Prostate gland (tissue), 2 donors: Measurements from ENCODE around the gene FGG. TPM values are rescaled to one million over a fixed set of nuclear protein-coding genes. Genes with fewer than 3 reads are reported as not detected.

Source experiments
- DNase-seq: peaks from one replicate; pipeline ENCODE4 v3.0.0-alpha.2; 2019; ENCODE audit warnings: low spot score
- H3K27ac ChIP-seq, 2 donors: fragments of 200-600 bp; sonication (generic); 2 replicates each; pipeline ENCODE4 v1.5.1; 2017 to 2019
- H3K27me3 ChIP-seq: fragments of 200-600 bp; sonication (generic); replicated peaks from 2 replicates; pipeline ENCODE4 v1.5.1; 2019; ENCODE audit not compliant: insufficient read depth
- H3K36me3 ChIP-seq, 2 donors: fragments of 200-600 bp; sonication (generic); 1 replicate in 1 of 2; 2 replicates in 1 of 2; pipeline versions ENCODE4 v1.5.1 to v1.8.1; 2017 to 2019
- H3K4me1 ChIP-seq: fragments of 200-600 bp; sonication (generic); replicated peaks from 2 replicates; pipeline ENCODE4 v1.5.1; 2019
- H3K4me3 ChIP-seq, 2 donors: fragments of 200-600 bp; sonication (generic); 2 replicates each; pipeline ENCODE4 v1.5.1; 2017 to 2019
- H3K9me3 ChIP-seq: fragments of 200-600 bp; sonication (generic); 2 replicates; pipeline ENCODE4 v1.5.1; 2017
- POLR2A ChIP-seq: fragments of 450-650 bp; IDR thresholded peaks from one replicate; pipeline ENCODE4 v1.6.1; 2016; ENCODE audit warnings: antibody characterized with exemption, mild to moderate bottlenecking
- POLR2AphosphoS5 ChIP-seq: sonication (generic); formaldehyde crosslinking; IDR thresholded peaks from one replicate; pipeline ENCODE4 v1.6.1; 2017; ENCODE audit warnings: antibody characterized with exemption
- WGBS: methylation state at CpG from one replicate; pipeline ENCODE4 v1.1.5; 2018; 5-methylcytosine and 5-hydroxymethylcytosine counted together
- intact Hi-C: fragments of 100-400 bp; cut with DNase I; formaldehyde crosslinking; loops from one replicate; pipeline ENCODE4 v1.14.2; 2022
- total RNA-seq, 2 donors: library from RNA; depleted of rRNA; stranded (reverse); fragments of >200 nt; gene quantifications; one replicate each; pipeline ENCODE4 v1.1.0, GENCODE V29; 2016
- TF ChIP-seq, protein P1 (sequence below), 4 experiments: fragments of 200-600 bp in 2 of 4; fragments of 450-650 bp in 2 of 4; sonication (generic) in 2 of 4; IDR thresholded peaks; 1 replicate in 3 of 4; 2 replicates in 1 of 4; pipeline ENCODE4 v1.5.1; 2016 to 2019; ENCODE audit warnings: antibody characterized with exemption in 4 of 4, mild to moderate bottlenecking in 2 of 4, moderate library complexity in 2 of 4

The FGG gene
- total RNA-seq, 2 donors from 2014 or later: not detected

GRCh38 chr4:154608361-154609252, 3.8 kb downstream of the FGG start:
- WGBS: 88% methylated on average over 3 of the region's 3 CpGs
- H3K36me3 ChIP-seq: no peaks in the 10 kb centered on the region
- TF ChIP-seq, protein P1, sequence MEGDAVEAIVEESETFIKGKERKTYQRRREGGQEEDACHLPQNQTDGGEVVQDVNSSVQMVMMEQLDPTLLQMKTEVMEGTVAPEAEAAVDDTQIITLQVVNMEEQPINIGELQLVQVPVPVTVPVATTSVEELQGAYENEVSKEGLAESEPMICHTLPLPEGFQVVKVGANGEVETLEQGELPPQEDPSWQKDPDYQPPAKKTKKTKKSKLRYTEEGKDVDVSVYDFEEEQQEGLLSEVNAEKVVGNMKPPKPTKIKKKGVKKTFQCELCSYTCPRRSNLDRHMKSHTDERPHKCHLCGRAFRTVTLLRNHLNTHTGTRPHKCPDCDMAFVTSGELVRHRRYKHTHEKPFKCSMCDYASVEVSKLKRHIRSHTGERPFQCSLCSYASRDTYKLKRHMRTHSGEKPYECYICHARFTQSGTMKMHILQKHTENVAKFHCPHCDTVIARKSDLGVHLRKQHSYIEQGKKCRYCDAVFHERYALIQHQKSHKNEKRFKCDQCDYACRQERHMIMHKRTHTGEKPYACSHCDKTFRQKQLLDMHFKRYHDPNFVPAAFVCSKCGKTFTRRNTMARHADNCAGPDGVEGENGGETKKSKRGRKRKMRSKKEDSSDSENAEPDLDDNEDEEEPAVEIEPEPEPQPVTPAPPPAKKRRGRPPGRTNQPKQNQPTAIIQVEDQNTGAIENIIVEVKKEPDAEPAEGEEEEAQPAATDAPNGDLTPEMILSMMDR (IDR thresholded peaks at IDR 0.05): no peak
- TF ChIP-seq POLR2A: no peak
- TF ChIP-seq POLR2AphosphoS5: no peak
- intact Hi-C loops: no loop called here
- no peak overlapping the region for H3K4me3 ChIP-seq
- no peaks in the 10 kb centered on the region for H3K9me3 ChIP-seq
- H3K4me1 ChIP-seq: no peaks in the 10 kb centered on the region
- H3K27me3 ChIP-seq: no peaks in the 10 kb centered on the region
- H3K27ac ChIP-seq: no peak overlapping the region
- no peak for DNase-seq

- H3K27me3 ChIP-seq: no peaks in the 10 kb centered on the region
- no peak overlapping the region for H3K27ac ChIP-seq
- H3K36me3 ChIP-seq: no peaks in the 10 kb centered on the region
- no peak overlapping the region for H3K4me3 ChIP-seq
- no peak for TF ChIP-seq POLR2A
- TF ChIP-seq, protein P1 (IDR thresholded peaks at IDR 0.05): no peak
- no peak for TF ChIP-seq POLR2AphosphoS5
- WGBS: 91% methylated on average over 6 of the region's 6 CpGs
- intact Hi-C loops: no loop called here
- DNase-seq: no peak
- no peaks in the 10 kb centered on the region for H3K4me1 ChIP-seq
- H3K9me3 ChIP-seq: no peaks in the 10 kb centered on the region
Observed at GRCh38 chr4:154606728-154607723, 5.4 kb downstream of the FGG start.

- no peak overlapping the region for H3K27ac ChIP-seq
- TF ChIP-seq POLR2A: no peak
- TF ChIP-seq POLR2AphosphoS5: no peak
- TF ChIP-seq, protein P1 (IDR thresholded peaks at IDR 0.05): no peak
- no peaks in the 10 kb centered on the region for H3K36me3 ChIP-seq
- intact Hi-C loops: no loop called here
- DNase-seq: no peak
- H3K4me1 ChIP-seq: no peaks in the 10 kb centered on the region
- H3K9me3 ChIP-seq: no peaks in the 10 kb centered on the region
- no peak overlapping the region for H3K4me3 ChIP-seq
- H3K27me3 ChIP-seq: no peaks in the 10 kb centered on the region
- WGBS: 91% methylated on average over 4 of the region's 4 CpGs
Observed at GRCh38 chr4:154604696-154605200, 7.7 kb downstream of the FGG start.

GRCh38 chr4:154603033-154603943, 9.2 kb downstream of the FGG start:
- Histone ChIP-seq H3K27ac (no peak overlapping the region), H3K36me3 (no peaks in the 10 kb centered on the region), H3K4me3 (no peak overlapping the region), H3K4me1 (no peaks in the 10 kb centered on the region), H3K27me3 (no peaks in the 10 kb centered on the region), H3K9me3 (no peaks in the 10 kb centered on the region)
- no peak for DNase-seq
- intact Hi-C loops: no loop called here
- WGBS: 86% methylated on average over 6 of the region's 6 CpGs
- TF ChIP-seq, protein P1 (IDR thresholded peaks at IDR 0.05): no peak
- TF ChIP-seq POLR2AphosphoS5 (no peak), POLR2A (no peak)
